ENCODE results near the gene APAF1.

The APAF1 gene

GRCh38 chr12:98656289-98657101, 11.4 kb downstream of the APAF1 start:
- POLR2A ChIA-PET, result no interaction called here
- H3K4me1 ChIP-seq (ENCODE audit: control insufficient read depth, insufficient read depth, low read length), result no peaks in the 10 kb centered on the region
- H3K9me3 ChIP-seq (ENCODE audit: control insufficient read depth, insufficient read depth, low read depth, low read length), result no peaks in the 10 kb centered on the region
- no peak for TF ChIP-seq ZNF394 (tag by site-specific recombination; IDR thresholded peaks at IDR 0.05; ENCODE audit: borderline replicate concordance)
- TF ChIP-seq GLI4 (tag by site-specific recombination; IDR thresholded peaks at IDR 0.05), result no peak
- no peak for TF ChIP-seq ZNF624 (tag by site-specific recombination; IDR thresholded peaks at IDR 0.05)
- no peak for TF ChIP-seq ZNF510 (tag by site-specific recombination; IDR thresholded peaks at IDR 0.05; ENCODE audit: insufficient replicate concordance)
- no peak for TF ChIP-seq ZNF621 (tag by site-specific recombination; IDR thresholded peaks at IDR 0.05)
- no peak for TF ChIP-seq ZNF501 (tag by site-specific recombination; IDR thresholded peaks at IDR 0.05)
- no peak for TF ChIP-seq OVOL3 (tag by site-specific recombination; IDR thresholded peaks at IDR 0.05)
- TF ChIP-seq, protein P1, sequence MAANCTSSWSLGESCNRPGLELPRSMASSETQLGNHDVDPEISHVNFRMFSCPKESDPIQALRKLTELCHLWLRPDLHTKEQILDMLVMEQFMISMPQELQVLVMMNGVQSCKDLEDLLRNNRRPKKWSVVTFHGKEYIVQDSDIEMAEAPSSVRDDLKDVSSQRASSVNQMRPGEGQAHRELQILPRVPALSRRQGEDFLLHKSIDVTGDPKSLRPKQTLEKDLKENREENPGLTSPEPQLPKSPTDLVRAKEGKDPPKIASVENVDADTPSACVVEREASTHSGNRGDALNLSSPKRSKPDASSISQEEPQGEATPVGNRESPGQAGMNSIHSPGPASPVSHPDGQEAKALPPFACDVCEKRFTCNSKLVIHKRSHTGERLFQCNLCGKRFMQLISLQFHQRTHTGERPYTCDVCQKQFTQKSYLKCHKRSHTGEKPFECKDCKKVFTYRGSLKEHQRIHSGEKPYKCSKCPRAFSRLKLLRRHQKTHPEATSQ (tag by site-specific recombination; IDR thresholded peaks at IDR 0.05), result no peak
- TF ChIP-seq ZNF426 (tag by site-specific recombination; IDR thresholded peaks at IDR 0.05), result no peak
- TF ChIP-seq, protein P2, sequence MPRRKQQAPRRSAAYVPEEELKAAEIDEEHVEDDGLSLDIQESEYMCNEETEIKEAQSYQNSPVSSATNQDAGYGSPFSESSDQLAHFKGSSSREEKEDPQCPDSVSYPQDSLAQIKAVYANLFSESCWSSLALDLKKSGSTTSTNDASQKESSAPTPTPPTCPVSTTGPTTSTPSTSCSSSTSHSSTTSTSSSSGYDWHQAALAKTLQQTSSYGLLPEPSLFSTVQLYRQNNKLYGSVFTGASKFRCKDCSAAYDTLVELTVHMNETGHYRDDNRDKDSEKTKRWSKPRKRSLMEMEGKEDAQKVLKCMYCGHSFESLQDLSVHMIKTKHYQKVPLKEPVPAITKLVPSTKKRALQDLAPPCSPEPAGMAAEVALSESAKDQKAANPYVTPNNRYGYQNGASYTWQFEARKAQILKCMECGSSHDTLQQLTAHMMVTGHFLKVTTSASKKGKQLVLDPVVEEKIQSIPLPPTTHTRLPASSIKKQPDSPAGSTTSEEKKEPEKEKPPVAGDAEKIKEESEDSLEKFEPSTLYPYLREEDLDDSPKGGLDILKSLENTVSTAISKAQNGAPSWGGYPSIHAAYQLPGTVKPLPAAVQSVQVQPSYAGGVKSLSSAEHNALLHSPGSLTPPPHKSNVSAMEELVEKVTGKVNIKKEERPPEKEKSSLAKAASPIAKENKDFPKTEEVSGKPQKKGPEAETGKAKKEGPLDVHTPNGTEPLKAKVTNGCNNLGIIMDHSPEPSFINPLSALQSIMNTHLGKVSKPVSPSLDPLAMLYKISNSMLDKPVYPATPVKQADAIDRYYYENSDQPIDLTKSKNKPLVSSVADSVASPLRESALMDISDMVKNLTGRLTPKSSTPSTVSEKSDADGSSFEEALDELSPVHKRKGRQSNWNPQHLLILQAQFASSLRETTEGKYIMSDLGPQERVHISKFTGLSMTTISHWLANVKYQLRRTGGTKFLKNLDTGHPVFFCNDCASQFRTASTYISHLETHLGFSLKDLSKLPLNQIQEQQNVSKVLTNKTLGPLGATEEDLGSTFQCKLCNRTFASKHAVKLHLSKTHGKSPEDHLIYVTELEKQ (tag by site-specific recombination; IDR thresholded peaks at IDR 0.05; ENCODE audit: borderline replicate concordance), result no peak
- no peak for TF ChIP-seq ZNF792 (tag by site-specific recombination; IDR thresholded peaks at IDR 0.05)
- TF ChIP-seq, protein P3, sequence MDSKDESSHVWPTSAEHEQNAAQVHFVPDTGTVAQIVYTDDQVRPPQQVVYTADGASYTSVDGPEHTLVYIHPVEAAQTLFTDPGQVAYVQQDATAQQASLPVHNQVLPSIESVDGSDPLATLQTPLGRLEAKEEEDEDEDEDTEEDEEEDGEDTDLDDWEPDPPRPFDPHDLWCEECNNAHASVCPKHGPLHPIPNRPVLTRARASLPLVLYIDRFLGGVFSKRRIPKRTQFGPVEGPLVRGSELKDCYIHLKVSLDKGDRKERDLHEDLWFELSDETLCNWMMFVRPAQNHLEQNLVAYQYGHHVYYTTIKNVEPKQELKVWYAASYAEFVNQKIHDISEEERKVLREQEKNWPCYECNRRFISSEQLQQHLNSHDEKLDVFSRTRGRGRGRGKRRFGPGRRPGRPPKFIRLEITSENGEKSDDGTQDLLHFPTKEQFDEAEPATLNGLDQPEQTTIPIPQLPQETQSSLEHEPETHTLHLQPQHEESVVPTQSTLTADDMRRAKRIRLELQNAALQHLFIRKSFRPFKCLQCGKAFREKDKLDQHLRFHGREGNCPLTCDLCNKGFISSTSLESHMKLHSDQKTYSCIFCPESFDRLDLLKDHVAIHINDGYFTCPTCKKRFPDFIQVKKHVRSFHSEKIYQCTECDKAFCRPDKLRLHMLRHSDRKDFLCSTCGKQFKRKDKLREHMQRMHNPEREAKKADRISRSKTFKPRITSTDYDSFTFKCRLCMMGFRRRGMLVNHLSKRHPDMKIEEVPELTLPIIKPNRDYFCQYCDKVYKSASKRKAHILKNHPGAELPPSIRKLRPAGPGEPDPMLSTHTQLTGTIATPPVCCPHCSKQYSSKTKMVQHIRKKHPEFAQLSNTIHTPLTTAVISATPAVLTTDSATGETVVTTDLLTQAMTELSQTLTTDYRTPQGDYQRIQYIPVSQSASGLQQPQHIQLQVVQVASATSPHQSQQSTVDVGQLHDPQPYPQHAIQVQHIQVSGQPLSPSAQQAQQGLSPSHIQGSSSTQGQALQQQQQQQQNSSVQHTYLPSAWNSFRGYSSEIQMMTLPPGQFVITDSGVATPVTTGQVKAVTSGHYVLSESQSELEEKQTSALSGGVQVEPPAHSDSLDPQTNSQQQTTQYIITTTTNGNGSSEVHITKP (tag by site-specific recombination; IDR thresholded peaks at IDR 0.05), result no peak
- no peak for TF ChIP-seq ZNF580 (tag by site-specific recombination; IDR thresholded peaks at IDR 0.05)
- TF ChIP-seq ZNF600 (tag by site-specific recombination; IDR thresholded peaks at IDR 0.05), result no peak
- no peak for TF ChIP-seq SCRT1 (tag by site-specific recombination; IDR thresholded peaks at IDR 0.05; ENCODE audit: borderline replicate concordance)
- H3K36me3 ChIP-seq (ENCODE audit: control insufficient read depth in 2 of 2, insufficient read depth in 1 of 2, low read length in 2 of 2), result peaks cover 18 to 49% of the 10 kb centered on the region in 2 experiments
- no peak overlapping the region for H3K27ac ChIP-seq (ENCODE audit: extremely low read depth, low read depth, low read length)
- CTCF ChIA-PET, result interaction anchor here (0.7 to 0.9 kb wide), 2 partner anchors 236 to 239 kb away, joined by 3 to 4 read pairs; no protein-coding TSS in a partner anchor
- no peak overlapping the region for H3K4me3 ChIP-seq (ENCODE audit: low read depth, low read length)

DNA sequence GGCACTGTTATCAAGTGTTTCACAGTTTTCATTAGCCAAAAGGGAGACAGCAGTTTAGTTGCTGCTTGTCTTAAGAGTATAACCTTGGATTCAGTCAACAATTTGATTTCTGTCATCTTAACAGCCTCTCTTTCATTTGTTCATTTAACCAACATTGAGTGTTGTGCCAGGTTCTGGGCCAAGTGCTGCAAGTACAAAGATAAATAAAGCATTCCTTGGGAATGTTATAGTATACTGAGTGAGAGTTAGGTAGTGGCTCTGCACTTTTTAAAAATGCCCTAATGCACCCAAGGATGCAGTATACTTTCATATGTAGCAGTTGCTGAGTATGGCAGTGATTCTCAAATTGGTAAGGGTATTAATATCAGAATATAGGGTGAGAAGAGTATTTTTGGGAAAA, 15.4 kb downstream of the APAF1 start:
- Histone ChIP-seq H3K4me1 (ENCODE audit: control insufficient read depth, insufficient read depth, low read length) (no peaks in the 10 kb centered on the region), H3K27ac (ENCODE audit: extremely low read depth, low read depth, low read length) (no peak overlapping the region), H3K9me3 (ENCODE audit: control insufficient read depth, insufficient read depth, low read depth, low read length) (no peaks in the 10 kb centered on the region), H3K4me3 (ENCODE audit: low read depth, low read length) (no peak overlapping the region), H3K36me3 (ENCODE audit: control insufficient read depth in 2 of 2, insufficient read depth in 1 of 2, low read length in 2 of 2) (peaks cover 47 to 74% of the 10 kb centered on the region in 2 experiments)
- CTCF ChIA-PET, result no interaction called here
- TF ChIP-seq ZNF266 (tag by site-specific recombination; IDR thresholded peaks at IDR 0.05; ENCODE audit: low read depth) (no peak), ZNF184 (tag by site-specific recombination; IDR thresholded peaks at IDR 0.05) (no peak)
- POLR2A ChIA-PET, result no interaction called here
